A673 (cell line): ENCODE results near the gene CLASP1.

Experiments
- CTCF ChIP-seq: fragments of 300-800, 200-600 bp; sonication (generic); conservative IDR thresholded peaks from 2 replicates; pipeline ENCODE4 v1.5.1; 2017; ENCODE audit warnings: low read depth, mild to moderate bottlenecking, antibody characterized with exemption, low read length, moderate library complexity, mixed read lengths
- EZH2 ChIP-seq: fragments of 200-600 bp; sonication (generic); IDR thresholded peaks from 2 replicates; pipeline ENCODE4 v1.6.1; 2017; ENCODE audit warnings: borderline replicate concordance, low read depth, mild to moderate bottlenecking, mixed read lengths, antibody characterized with exemption, low read length; ENCODE audit not compliant: poor library complexity, severe bottlenecking

GRCh38 chr2:121420486-121420885, 228.8 kb downstream of the CLASP1 start:
- no peak for TF ChIP-seq EZH2
- TF ChIP-seq CTCF: no peak
